GM19395 (cell line): ENCODE data around the gene NUTM2E.
"Not testable (repeated sequence)": the region's sequence is repeated elsewhere in the genome, so short reads cannot be mapped to it uniquely, and the experiment has no call there.

ENCODE experiments used
- ATAC-seq: cut with Tn5 transposase; IDR thresholded peaks from one replicate; pipeline ENCODE4 v1.9.1; 2021; ENCODE audit warnings: mild to moderate bottlenecking, moderate library complexity; ENCODE audit not compliant: unreplicated experiment

NUTM2E gene, protein sequence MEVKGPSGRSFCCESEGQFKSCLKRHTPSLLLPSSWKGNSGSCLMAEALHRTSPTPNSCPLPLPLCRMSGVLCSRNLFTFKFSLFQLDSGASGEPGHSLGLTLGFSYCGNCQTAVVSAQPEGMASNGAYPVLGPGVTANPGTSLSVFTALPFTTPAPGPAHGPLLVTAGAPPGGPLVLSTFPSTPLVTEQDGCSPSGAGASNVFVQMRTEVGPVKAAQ (N-terminal part only)

GRCh38 chr10:79826496-79827215 lies at the start of gene NUTM2E:
Gene NUTM2E, plus strand, starts transcription at chr10:79826739. Its CDS starts 15,002 bp downstream, at chr10:79841741.
- peak; percentile 94 for ATAC-seq

DNA sequence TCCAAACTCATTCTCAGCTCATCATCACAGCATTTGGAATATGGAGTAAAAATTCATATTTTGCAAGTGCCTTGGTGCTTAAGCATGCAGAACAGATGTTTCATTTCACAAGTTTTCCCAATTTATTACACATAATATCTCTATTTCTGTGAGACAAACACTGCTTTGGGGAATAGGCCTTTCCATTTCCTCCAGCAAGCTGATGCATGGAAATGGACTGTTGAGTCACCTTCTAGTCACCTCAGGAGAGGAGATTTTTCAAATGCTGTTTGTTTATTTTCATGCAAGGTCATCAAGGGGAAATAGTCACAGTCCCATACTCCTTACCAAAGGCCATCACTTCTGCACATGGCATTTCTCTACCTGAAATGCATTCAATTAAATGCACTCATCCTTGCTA lies 48.5 kb upstream of the NUTM2E start:
- ATAC-seq = not testable (repeated sequence)

DNA sequence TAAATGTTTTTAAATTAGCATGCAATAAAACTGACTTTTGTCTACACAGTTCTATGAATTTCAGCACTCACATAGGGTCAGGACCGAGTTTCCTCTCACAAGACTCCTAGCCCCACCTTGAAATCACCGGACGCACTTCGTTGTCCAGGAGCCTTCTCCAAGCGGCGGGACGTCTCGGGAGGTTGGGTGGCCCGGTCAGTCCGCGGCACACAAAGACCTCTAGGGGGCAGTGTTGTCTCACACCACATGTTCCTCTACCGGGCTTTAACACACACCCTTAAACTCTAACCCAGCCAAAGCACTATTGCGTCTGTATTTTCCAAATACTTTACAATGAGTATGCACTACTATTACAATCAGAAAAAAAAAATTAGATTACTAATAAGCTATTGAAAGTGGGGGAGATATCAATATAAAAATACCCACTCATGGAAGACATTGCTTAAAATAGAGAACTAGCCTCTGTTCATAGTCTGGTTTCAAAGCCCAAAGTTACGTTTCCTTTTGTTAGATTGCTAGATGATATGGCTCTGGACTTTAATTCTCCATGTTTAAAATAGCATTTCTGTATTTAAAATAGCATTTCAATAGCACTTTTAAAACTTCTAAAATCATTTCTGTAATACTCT lies 47.1 kb upstream of the NUTM2E start:
- peak; percentile 96 for ATAC-seq

GRCh38 chr10:79779992-79780391 lies 46.5 kb upstream of the NUTM2E start:
- not testable (repeated sequence) for ATAC-seq

DNA sequence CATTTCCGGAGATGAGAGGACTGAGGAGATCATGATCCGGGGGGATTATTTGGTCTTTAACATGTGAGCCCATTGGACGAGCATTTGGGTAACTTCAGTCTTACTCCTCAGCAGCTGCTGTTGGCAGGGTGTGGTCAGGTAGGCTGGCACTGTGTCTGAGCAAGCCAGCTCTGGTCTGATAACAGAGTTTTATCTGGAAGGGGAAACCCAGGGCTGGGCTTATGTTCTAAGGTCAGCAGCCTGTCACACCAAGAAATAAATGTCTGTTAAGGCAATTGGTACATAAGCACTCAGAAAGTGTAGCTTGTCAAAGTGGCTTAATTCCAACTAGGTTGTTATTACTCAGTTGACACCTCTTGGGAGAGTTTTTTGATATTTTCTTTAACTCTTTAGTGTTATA lies 45.0 kb upstream of the NUTM2E start:
- not testable (repeated sequence) for ATAC-seq

- ATAC-seq = not testable (repeated sequence)
Observed at GRCh38 chr10:79787455-79787952, 39.0 kb upstream of the NUTM2E start.

GRCh38 chr10:79789351-79789750 lies 37.2 kb upstream of the NUTM2E start:
- ATAC-seq = not testable (repeated sequence)

GRCh38 chr10:79791906-79792517 lies 34.5 kb upstream of the NUTM2E start:
- not testable (repeated sequence) for ATAC-seq

DNA sequence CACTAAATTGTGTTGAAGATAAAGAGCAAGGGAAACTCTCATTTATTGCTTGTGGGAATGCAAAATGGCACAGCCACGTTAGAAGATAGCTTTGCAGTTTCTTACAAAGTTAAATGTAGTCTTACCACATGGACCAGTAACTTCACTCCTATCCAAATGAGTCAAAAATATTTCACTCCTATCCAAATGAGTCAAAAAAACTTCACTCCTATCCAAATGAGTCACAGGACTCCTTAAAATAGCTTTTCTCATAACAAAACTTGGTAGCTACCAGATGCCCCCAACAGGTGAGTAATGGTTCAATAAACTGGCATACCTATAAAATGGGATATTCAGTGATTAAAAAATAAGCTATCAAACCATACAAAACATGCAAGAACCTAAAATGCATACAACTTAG lies 27.2 kb upstream of the NUTM2E start:
- peak; percentile 78 for ATAC-seq

DNA sequence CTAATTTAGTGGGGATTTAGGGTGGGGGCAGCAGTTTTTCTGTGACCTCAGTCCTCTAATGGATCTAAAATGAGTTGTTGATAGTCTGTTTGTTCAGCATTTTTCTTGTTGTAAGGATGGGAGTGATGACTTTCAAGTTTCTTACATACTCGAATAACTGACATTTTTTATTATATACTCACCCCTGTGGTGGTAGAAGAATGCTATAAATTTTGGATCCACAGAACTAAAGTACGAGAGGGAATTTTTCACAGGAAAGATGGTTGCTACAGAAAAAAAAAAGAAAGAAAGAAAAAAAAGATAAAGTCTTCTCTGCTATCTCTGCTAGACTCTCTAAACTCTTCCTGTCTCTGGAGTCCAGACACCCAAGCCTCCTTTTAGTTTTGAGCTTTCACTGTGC lies 20.7 kb upstream of the NUTM2E start:
- not testable (repeated sequence) for ATAC-seq

- ATAC-seq = not testable (repeated sequence)
Observed at GRCh38 chr10:79811895-79812294, 14.6 kb upstream of the NUTM2E start.

DNA sequence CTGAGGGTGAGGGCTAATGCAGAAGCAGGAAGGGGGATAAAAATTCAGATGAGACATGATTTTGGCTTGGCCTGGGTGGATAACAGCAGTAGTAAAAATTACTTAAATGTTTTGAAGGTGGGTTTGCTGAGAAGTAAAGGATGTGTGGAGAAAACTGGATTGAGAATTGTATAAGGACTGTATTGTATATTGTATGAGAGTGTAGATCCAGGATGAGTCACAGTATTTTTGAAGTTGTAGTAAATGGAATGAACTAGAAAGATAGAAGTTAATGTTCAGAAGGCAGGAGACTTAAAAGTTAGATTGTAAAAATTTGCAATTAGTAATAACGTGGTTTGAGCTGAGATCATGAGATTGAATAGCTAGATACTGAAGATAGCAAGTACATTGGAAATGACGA lies 10.2 kb upstream of the NUTM2E start:
- not testable (repeated sequence) for ATAC-seq

DNA sequence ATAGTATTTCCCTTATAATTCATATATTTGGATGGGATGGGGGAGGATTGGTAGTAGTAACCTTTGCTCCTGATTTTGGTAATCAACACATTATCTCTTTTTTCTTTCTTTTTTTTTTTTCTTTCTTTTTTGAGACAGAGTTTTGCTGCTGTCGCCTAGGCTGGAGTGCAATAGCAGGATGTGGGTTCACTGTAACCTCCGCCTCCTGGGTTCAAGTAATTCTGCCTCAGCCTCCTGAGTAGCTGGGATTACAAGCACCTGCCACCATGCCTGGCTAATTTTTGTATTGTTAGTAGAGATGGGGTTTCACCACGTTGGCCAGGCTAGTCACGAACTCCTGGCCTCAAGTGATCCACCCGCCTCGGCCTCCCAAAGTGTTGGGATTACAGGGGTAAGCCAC lies 3.2 kb upstream of the NUTM2E start:
- ATAC-seq = not testable (repeated sequence)

DNA sequence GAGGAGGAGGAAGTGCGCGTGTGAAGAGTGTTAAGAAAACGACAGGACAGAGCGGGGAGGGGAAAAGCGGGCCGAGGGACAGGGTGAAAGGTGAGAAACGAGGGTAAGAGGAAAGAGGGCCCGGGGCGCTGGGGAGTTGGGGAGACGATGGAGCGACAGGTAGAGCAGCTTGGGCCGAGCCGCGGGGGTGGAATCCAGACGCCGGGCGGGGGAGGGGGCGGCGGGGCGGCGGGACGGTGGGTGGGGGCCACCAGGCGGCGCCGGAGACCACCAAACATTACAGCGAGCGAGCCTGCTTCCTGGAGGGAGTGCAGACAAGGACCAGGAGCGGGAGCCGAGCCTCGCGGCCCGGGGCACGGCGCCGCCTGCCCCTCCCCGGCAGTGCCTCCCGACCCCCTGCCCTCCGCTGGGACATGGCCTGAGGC lies 940 bp upstream of the NUTM2E start:
- ATAC-seq = peak; percentile 14

DNA sequence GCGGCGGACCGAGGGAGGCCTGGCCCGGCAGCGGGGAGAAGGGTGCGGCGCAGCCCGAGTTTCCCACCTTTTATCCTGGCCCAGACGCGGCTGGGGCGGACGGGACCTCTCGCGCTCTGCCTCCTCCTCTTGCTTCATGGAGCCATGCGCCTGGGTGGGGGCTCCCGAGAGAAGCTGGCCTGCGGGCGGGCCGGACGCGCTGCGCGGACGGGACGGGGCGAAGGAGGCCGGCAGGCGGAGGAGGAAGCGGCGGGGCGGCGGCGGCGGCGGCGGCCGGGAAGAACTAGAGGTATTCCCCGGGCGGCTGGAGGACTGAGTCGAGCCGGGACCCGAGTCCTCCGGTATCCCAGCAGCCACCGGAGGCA lies 426 bp upstream of the NUTM2E start:
- not testable (repeated sequence) for ATAC-seq

GRCh38 chr10:79833833-79834232 lies 7.3 kb downstream of the NUTM2E start:
- not testable (repeated sequence) for ATAC-seq

DNA sequence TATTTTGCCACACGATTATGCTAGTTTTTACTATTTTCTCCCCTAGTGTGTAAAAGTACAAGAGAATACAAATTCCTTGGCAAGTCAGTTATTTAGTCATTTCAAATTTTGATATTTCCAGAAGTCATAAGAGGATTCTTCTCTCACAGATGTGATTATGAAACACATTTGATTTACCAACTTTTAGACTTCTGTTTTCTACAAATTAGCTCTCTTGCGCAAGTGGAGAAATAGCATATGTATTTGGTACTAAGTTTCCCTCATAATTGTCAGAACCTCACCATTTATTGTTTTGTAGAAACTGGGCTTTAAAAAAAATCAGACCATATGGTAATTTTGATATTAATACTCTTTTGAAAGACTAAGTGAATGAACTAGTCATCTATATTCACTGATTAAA lies 9.4 kb downstream of the NUTM2E start:
- not testable (repeated sequence) for ATAC-seq

- not testable (repeated sequence) for ATAC-seq
Observed at GRCh38 chr10:79836891-79837290, 10.4 kb downstream of the NUTM2E start.

- ATAC-seq = not testable (repeated sequence)
Observed at GRCh38 chr10:79838441-79838840, 11.9 kb downstream of the NUTM2E start.

- ATAC-seq = not testable (repeated sequence)
Observed at GRCh38 chr10:79853191-79853854, 26.8 kb downstream of the NUTM2E start.

DNA sequence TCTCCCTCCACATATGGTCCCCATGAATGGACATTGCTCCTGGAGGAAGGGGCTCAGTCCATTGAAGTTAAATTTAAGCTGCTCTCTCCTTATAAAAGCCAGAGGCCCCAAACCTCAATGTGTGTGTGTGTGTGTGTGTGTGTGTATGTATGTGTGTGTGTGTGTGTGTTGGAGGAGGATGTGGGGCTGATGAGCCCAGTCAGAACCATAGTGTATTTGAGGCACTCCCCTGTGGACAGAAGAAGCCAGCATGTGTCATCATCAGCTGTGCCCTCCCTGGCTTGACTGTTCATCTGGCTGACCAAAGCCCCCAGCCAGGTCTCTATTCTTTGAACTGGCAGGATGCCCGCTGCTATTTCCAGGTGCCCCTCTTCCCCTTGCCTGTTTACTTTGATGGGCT lies 35.7 kb downstream of the NUTM2E start:
- not testable (repeated sequence) for ATAC-seq
